Activated T-cell treated with anti-CD3 and anti-CD28 coated beads, Interleukin-2, amount 50 U/mL, for 72 hours (primary cell): ENCODE results near the gene GDF3. TPM values are rescaled to one million over a fixed set of nuclear protein-coding genes. Genes with fewer than 3 reads are reported as not detected.
"Not testable (repeated sequence)": the region's sequence is repeated elsewhere in the genome, so short reads cannot be mapped to it uniquely, and the experiment has no call there.

Experiments
- ATAC-seq, 2 donors: fragments of 150-1000 bp; cut with Tn5 transposase; replicated peaks in 1 of 2; 2 replicates each; pipeline ENCODE4 v1.10.0; 2021; ENCODE audit warnings: moderate library complexity in 2 of 2, mild to moderate bottlenecking in 1 of 2
- DNase-seq, 2 donors: peaks; one replicate each; pipeline ENCODE4 v3.0.0; 2021 to 2022; ENCODE audit warnings: mixed read lengths in 1 of 2
- H3K27ac Mint-ChIP-seq: one replicate; pipeline ENCODE4 v1.8.0; 2022; ENCODE audit warnings: mild to moderate bottlenecking, moderate library complexity, mixed read lengths
- H3K27me3 Mint-ChIP-seq: one replicate; pipeline ENCODE4 v1.8.0; 2022; ENCODE audit warnings: low read depth, mixed read lengths
- H3K36me3 Mint-ChIP-seq, 2 donors: one replicate each; pipeline ENCODE4 v1.8.0; 2022; ENCODE audit warnings: mixed read lengths in 2 of 2, mild to moderate bottlenecking in 1 of 2; ENCODE audit not compliant: insufficient read depth in 2 of 2
- H3K4me1 Mint-ChIP-seq: one replicate; pipeline ENCODE4 v1.8.0; 2022; ENCODE audit warnings: low read depth, mixed read lengths
- H3K4me3 Mint-ChIP-seq, 2 donors: one replicate each; pipeline ENCODE4 v1.8.0; 2022; ENCODE audit warnings: mild to moderate bottlenecking in 2 of 2, mixed read lengths in 2 of 2, moderate library complexity in 2 of 2
- H3K9me3 Mint-ChIP-seq, 2 donors: one replicate each; pipeline ENCODE4 v1.8.0; 2022; ENCODE audit warnings: mixed read lengths in 2 of 2
- total RNA-seq, 2 donors: library from RNA; stranded (reverse); gene quantifications; one replicate each; pipeline ENCODE4 v1.2.3, GENCODE V29; 2022

The GDF3 gene
- total RNA-seq, 2 donors from 2014 or later = not detected

- ATAC-seq (no peak), DNase-seq (no peak)
- Mint-ChIP-seq H3K27me3 (peaks cover 17% of the 10 kb centered on the region), H3K4me3 (no peak overlapping the region), H3K9me3 (no peaks in the 10 kb centered on the region), H3K4me1 (no peaks in the 10 kb centered on the region), H3K36me3 (no peaks in the 10 kb centered on the region), H3K27ac (no peak overlapping the region)
These were observed 879 bp downstream of the GDF3 start for GRCh38 chr12:7694556-7695236.

DNA sequence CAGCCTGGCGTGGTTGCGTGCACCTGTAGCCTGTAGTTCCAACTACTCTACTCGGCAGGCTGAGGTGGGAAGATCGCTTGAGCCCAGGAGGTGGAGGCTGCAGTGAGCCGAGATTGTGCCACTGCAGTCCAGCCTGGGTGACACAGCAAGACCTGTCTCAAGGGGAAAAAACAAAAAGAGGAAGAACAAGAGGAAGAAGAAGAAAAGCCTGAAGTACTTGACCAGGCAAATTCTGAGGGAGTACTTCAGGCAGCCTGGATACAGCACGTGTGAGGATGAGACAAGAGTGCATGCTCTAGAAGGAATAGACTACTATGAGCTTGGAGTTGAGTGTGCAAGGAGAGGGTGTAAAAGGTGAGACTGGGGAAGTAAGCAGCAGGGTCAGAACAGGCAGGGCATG lies 1.8 kb downstream of the GDF3 start:
- H3K9me3 Mint-ChIP-seq = no peaks in the 10 kb centered on the region
- no peak overlapping the region for H3K27ac Mint-ChIP-seq
- H3K27me3 Mint-ChIP-seq = peaks cover 17% of the 10 kb centered on the region
- no peak overlapping the region for H3K4me3 Mint-ChIP-seq
- no peaks in the 10 kb centered on the region for H3K4me1 Mint-ChIP-seq
- DNase-seq = no peak
- H3K36me3 Mint-ChIP-seq = no peaks in the 10 kb centered on the region
- ATAC-seq = no peak

DNA sequence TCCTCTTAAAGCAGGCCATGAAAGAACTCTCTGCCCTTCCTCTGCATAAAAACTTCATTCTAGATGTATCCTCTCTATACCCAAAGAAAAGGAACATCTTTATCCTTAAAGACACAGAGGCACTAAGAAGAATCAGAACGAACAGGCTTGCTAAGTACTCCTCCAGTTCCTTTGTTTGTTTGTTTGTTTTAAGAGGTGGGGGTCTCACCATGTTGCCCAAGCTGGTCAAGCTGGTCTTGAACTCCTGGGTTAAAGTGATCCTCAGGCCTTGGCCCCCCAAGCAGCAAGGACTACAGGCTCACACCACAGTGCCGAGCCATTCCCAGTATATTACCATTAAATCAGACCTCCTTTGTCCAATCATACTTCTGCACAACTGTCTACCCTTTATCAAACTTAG lies 14.0 kb downstream of the GDF3 start:
- Mint-ChIP-seq H3K27me3 (no peaks in the 10 kb centered on the region), H3K4me1 (peaks cover 11% of the 10 kb centered on the region), H3K9me3 (no peaks in the 10 kb centered on the region), H3K4me3 (no peak overlapping the region), H3K36me3 (no peaks in the 10 kb centered on the region), H3K27ac (no peak overlapping the region)
- ATAC-seq (no peak), DNase-seq (no peak)

GRCh38 chr12:7679251-7680045 lies 16.1 kb downstream of the GDF3 start:
- no peak overlapping the region for H3K4me3 Mint-ChIP-seq
- no peak for DNase-seq

GRCh38 chr12:7678744-7679143 lies 16.8 kb downstream of the GDF3 start:
- ATAC-seq (no peak), DNase-seq (no peak)
- Mint-ChIP-seq H3K4me1 (peaks cover 11% of the 10 kb centered on the region), H3K9me3 (no peaks in the 10 kb centered on the region), H3K36me3 (no peaks in the 10 kb centered on the region), H3K27ac (no peak overlapping the region), H3K4me3 (no peak overlapping the region), H3K27me3 (no peaks in the 10 kb centered on the region)

More at GRCh38 chr12:7679251-7680045, 16.1 kb downstream of the GDF3 start:
- Mint-ChIP-seq H3K27ac (no peak overlapping the region), H3K4me1 (peaks cover 11% of the 10 kb centered on the region), H3K36me3 (no peaks in the 10 kb centered on the region), H3K9me3 (no peaks in the 10 kb centered on the region), H3K27me3 (no peaks in the 10 kb centered on the region)
- ATAC-seq = no peak

GRCh38 chr12:7677432-7677888 lies 18.1 kb downstream of the GDF3 start:
- H3K27ac Mint-ChIP-seq, DNase-seq, H3K9me3 Mint-ChIP-seq, H3K36me3 Mint-ChIP-seq, H3K27me3 Mint-ChIP-seq: not testable (repeated sequence)
- peak; percentile 72 to 76 for ATAC-seq
- peaks cover 11% of the 10 kb centered on the region for H3K4me1 Mint-ChIP-seq
- peak overlapping the region; percentile 48 to 78 for H3K4me3 Mint-ChIP-seq

- not testable (repeated sequence) for H3K9me3 Mint-ChIP-seq, H3K4me3 Mint-ChIP-seq, ATAC-seq, H3K36me3 Mint-ChIP-seq, H3K27me3 Mint-ChIP-seq, H3K27ac Mint-ChIP-seq, DNase-seq
- H3K4me1 Mint-ChIP-seq = peaks cover 11% of the 10 kb centered on the region
These were observed 20.1 kb downstream of the GDF3 start for GRCh38 chr12:7675455-7675854.

- Mint-ChIP-seq H3K4me1 (no peaks in the 10 kb centered on the region), H3K4me3 (no peak overlapping the region), H3K9me3 (no peaks in the 10 kb centered on the region), H3K27ac (no peak overlapping the region), H3K36me3 (no peaks in the 10 kb centered on the region), H3K27me3 (no peaks in the 10 kb centered on the region)
- ATAC-seq (no peak), DNase-seq (no peak)
These were observed 27.4 kb downstream of the GDF3 start for GRCh38 chr12:7668171-7668570.

DNA sequence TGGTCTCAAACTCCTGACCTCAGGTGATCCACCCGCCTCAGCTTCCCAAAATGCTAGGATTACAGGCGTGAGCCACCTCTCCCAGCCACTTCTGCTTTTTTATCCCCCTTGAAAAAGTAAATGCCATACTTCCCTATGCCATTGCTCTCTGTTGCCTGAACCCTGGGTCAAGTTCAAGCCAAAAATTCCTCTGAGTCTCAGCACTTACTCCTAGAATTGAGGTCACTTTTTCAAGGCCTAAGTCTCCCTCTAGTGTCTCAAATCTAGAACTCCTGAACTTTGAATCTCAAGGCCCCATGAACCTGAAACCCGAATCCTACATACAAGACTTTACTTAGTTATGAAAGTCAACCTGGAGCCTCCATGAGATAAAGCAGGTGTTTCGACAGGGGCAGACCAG lies 28.4 kb downstream of the GDF3 start:
- Mint-ChIP-seq H3K27me3 (no peaks in the 10 kb centered on the region), H3K9me3 (no peaks in the 10 kb centered on the region), H3K4me3 (no peak overlapping the region), H3K27ac (no peak overlapping the region), H3K4me1 (no peaks in the 10 kb centered on the region), H3K36me3 (no peaks in the 10 kb centered on the region)
- DNase-seq (no peak), ATAC-seq (no peak)

DNA sequence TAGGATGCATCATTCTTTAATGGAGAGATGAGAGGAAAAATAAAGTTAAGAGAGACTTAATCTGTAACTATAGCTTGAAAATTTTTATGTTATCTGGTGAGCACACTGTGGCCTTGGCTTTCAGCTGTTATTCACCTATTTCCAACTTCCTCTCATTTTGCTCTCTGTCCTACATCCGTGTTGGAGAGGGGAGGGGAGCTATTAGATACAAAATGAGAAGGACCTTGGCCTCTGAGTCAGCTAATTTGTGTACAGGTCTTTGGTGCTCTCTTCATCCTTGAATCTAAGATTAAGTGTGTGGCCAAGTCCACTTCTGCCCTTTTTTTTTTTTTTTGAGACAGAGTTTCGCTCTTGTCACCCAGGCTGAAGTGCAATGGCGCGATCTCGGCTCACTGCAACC lies 29.0 kb downstream of the GDF3 start:
- Mint-ChIP-seq H3K27ac (no peak overlapping the region), H3K4me1 (no peaks in the 10 kb centered on the region), H3K4me3 (no peak overlapping the region), H3K36me3 (no peaks in the 10 kb centered on the region), H3K27me3 (no peaks in the 10 kb centered on the region), H3K9me3 (no peaks in the 10 kb centered on the region)
- no peak for DNase-seq
- ATAC-seq = no peak

- no peaks in the 10 kb centered on the region for H3K9me3 Mint-ChIP-seq
- no peak for DNase-seq
- H3K36me3 Mint-ChIP-seq = no peaks in the 10 kb centered on the region
- H3K27ac Mint-ChIP-seq = no peak overlapping the region
- no peaks in the 10 kb centered on the region for H3K27me3 Mint-ChIP-seq
- no peaks in the 10 kb centered on the region for H3K4me1 Mint-ChIP-seq
- ATAC-seq = no peak
- no peak overlapping the region for H3K4me3 Mint-ChIP-seq
These were observed 33.8 kb downstream of the GDF3 start for GRCh38 chr12:7661741-7662140.

- H3K9me3 Mint-ChIP-seq = no peaks in the 10 kb centered on the region
- DNase-seq (no peak), ATAC-seq (no peak)
- H3K4me1 Mint-ChIP-seq = no peaks in the 10 kb centered on the region
- no peak overlapping the region for H3K4me3 Mint-ChIP-seq
- no peaks in the 10 kb centered on the region for H3K36me3 Mint-ChIP-seq
- H3K27me3 Mint-ChIP-seq = no peaks in the 10 kb centered on the region
- H3K27ac Mint-ChIP-seq = no peak overlapping the region
These were observed 39.5 kb downstream of the GDF3 start for GRCh38 chr12:7656121-7656520.

DNA sequence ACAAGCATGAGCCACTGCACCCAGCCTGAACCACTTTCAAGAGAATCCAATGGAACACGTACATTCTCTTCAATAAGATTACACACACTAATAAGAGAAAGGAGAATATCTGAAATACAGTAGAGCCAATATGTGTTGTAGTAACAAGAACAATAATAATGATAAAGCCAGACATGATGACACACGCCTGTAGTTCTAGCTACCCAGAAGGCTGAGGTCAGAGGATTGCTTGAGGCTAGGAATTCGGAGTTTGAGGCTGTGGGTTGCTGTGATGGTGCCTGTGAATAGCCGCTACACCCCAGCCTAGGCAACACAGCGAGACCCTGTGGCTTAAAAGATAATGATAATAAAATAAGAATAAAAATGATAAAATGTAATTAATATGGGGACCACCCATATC lies 45.5 kb downstream of the GDF3 start:
- H3K27ac Mint-ChIP-seq = no peak overlapping the region
- no peak overlapping the region for H3K4me3 Mint-ChIP-seq
- H3K27me3 Mint-ChIP-seq = no peaks in the 10 kb centered on the region
- H3K36me3 Mint-ChIP-seq = no peaks in the 10 kb centered on the region
- DNase-seq (no peak), ATAC-seq (no peak)
- no peaks in the 10 kb centered on the region for H3K9me3 Mint-ChIP-seq
- H3K4me1 Mint-ChIP-seq = no peaks in the 10 kb centered on the region
